Activated B cell treated with CpG ODN at 0.5 μM for 24 hours (primary cell): ENCODE data around the gene C19orf25. TPM values are rescaled to one million over a fixed set of nuclear protein-coding genes. Genes with fewer than 3 reads are reported as not detected.
A peak's percentile ranks its signal among the peaks of the same experiment; 100 is the strongest.

ENCODE experiments used
- ATAC-seq: fragments of 200-7000 bp; cut with Tn5 transposase; one replicate; pipeline ENCODE4 v1.10.0; 2021; ENCODE audit warnings: low read depth, mild to moderate bottlenecking, moderate library complexity
- CTCF ChIA-PET: fragments of 350-600 bp; sonication (Branson Sonifier 250); formaldehyde crosslinking; loops from one replicate; lab custom pipeline; 2021; ENCODE audit warnings: antibody characterized with exemption; lab: Charles Lee
- POLR2A ChIA-PET: fragments of 350-600 bp; sonication (Branson Sonifier 250); formaldehyde crosslinking; loops from one replicate; lab custom pipeline; 2021; ENCODE audit warnings: antibody characterized with exemption; lab: Charles Lee
- DNase-seq: peaks from one replicate; pipeline ENCODE4 v3.0.0; 2022
- H3K27ac Mint-ChIP-seq: one replicate; pipeline ENCODE4 v1.8.0; 2020; ENCODE audit warnings: mixed read lengths
- H3K27me3 Mint-ChIP-seq: one replicate; pipeline ENCODE4 v1.8.0; 2021; ENCODE audit warnings: mixed read lengths
- H3K36me3 Mint-ChIP-seq: one replicate; pipeline ENCODE4 v1.8.0; 2021; ENCODE audit warnings: low read depth, mixed read lengths
- H3K4me1 Mint-ChIP-seq: one replicate; pipeline ENCODE4 v1.8.0; 2021; ENCODE audit warnings: mixed read lengths
- H3K4me3 Mint-ChIP-seq: one replicate; pipeline ENCODE4 v1.8.0; 2020; ENCODE audit warnings: mild to moderate bottlenecking, mixed read lengths
- H3K9me3 Mint-ChIP-seq: one replicate; pipeline ENCODE4 v1.8.0; 2020; ENCODE audit warnings: mixed read lengths
- CTCF ChIP-seq: fragments of 200-600 bp; IDR thresholded peaks from one replicate; pipeline ENCODE4 v1.8.0; 2022; ENCODE audit warnings: antibody characterized with exemption, mild to moderate bottlenecking
- intact Hi-C: fragments of 100-400 bp; cut with micrococcal nuclease; formaldehyde crosslinking; loops from one replicate; pipeline ENCODE4 v1.15.1; 2024
- total RNA-seq: library from RNA; stranded (reverse); gene quantifications from 2 replicates; pipeline ENCODE4 v1.2.3, GENCODE V29; 2022

C19orf25 gene
- total RNA-seq, 1 donor from 2014 or later = 55.7 TPM

GRCh38 chr19:1474011-1474764 lies 4.8 kb downstream of the C19orf25 start:
- intact Hi-C loops = no loop called here
- no peak for TF ChIP-seq CTCF
- CTCF ChIA-PET = no interaction called here
- H3K9me3 Mint-ChIP-seq = no peaks in the 10 kb centered on the region
- no peak overlapping the region for H3K4me3 Mint-ChIP-seq
- peaks cover 16% of the 10 kb centered on the region for H3K36me3 Mint-ChIP-seq
- H3K27ac Mint-ChIP-seq = no peak overlapping the region
- no peak for ATAC-seq
- DNase-seq = no peak
- peaks cover 34% of the 10 kb centered on the region for H3K4me1 Mint-ChIP-seq
- peaks cover 2% of the 10 kb centered on the region for H3K27me3 Mint-ChIP-seq
- POLR2A ChIA-PET = interaction anchor here (1.8 kb wide), 1 partner anchor 17 kb away, joined by 5 read pairs; the partner anchor contains the start of genes PCSK4 and REEP6

- ChIA-PET POLR2A (interaction anchor here (1.8 kb wide), 1 partner anchor 18 kb away, joined by 5 read pairs; the partner anchor contains the start of genes PCSK4 and REEP6), CTCF (no interaction called here)
- ATAC-seq = no peak
- no peaks in the 10 kb centered on the region for H3K9me3 Mint-ChIP-seq
- H3K27ac Mint-ChIP-seq = no peak overlapping the region
- peaks cover 32% of the 10 kb centered on the region for H3K4me1 Mint-ChIP-seq
- H3K36me3 Mint-ChIP-seq = peaks cover 13% of the 10 kb centered on the region
- TF ChIP-seq CTCF = no peak
- H3K27me3 Mint-ChIP-seq = peaks cover 2% of the 10 kb centered on the region
- H3K4me3 Mint-ChIP-seq = peak overlapping the region; percentile 19
- intact Hi-C loops = no loop called here
- no peak for DNase-seq
Measured at GRCh38 chr19:1473085-1473851, 5.7 kb downstream of the C19orf25 start.

GRCh38 chr19:1472231-1473084 lies 6.6 kb downstream of the C19orf25 start:
- DNase-seq = no peak
- Mint-ChIP-seq H3K27me3 (peaks cover 2% of the 10 kb centered on the region), H3K36me3 (peaks cover 13% of the 10 kb centered on the region), H3K27ac (no peak overlapping the region), H3K9me3 (no peaks in the 10 kb centered on the region), H3K4me3 (no peak overlapping the region), H3K4me1 (peaks cover 26% of the 10 kb centered on the region)
- intact Hi-C loops = no loop called here
- ATAC-seq = no peak
- TF ChIP-seq CTCF = no peak
- POLR2A ChIA-PET = interaction anchor here (0.5 to 1.8 kb wide), 5 partner anchors 15 to 28 kb away, joined by 3 to 8 read pairs (median 5); partner anchors contain the start of genes PCSK4 and REEP6
- CTCF ChIA-PET = no interaction called here

- Mint-ChIP-seq H3K27ac (no peak overlapping the region), H3K4me3 (no peak overlapping the region), H3K4me1 (peaks cover 25% of the 10 kb centered on the region), H3K27me3 (peaks cover 2% of the 10 kb centered on the region), H3K36me3 (peaks cover 11% of the 10 kb centered on the region), H3K9me3 (no peaks in the 10 kb centered on the region)
- CTCF ChIA-PET = interaction anchor here (0.8 kb wide), 1 partner anchor 27 kb away, joined by 4 read pairs; no protein-coding TSS in a partner anchor
- TF ChIP-seq CTCF = no peak
- POLR2A ChIA-PET = interaction anchor here (0.5 to 1.7 kb wide), 6 partner anchors 9 to 202 kb away, joined by 3 to 10 read pairs (median 5); partner anchors contain the start of genes CIRBP and REEP6
- DNase-seq (no peak), ATAC-seq (peak; percentile 4)
- intact Hi-C loops = loop anchor here (2.0 kb wide), 2 partner anchors 27 to 41 kb away; partner anchors contain the start of gene ADAMTSL5
Measured at GRCh38 chr19:1471515-1472160, 7.4 kb downstream of the C19orf25 start.
